ENCODE measurements around the gene RASL11A. TPM values are rescaled to one million over a fixed set of nuclear protein-coding genes. Genes with fewer than 3 reads are reported as not detected.

The RASL11A gene
- total RNA-seq, 1 experiment from 2014 or later, result 2.7 TPM

DNA sequence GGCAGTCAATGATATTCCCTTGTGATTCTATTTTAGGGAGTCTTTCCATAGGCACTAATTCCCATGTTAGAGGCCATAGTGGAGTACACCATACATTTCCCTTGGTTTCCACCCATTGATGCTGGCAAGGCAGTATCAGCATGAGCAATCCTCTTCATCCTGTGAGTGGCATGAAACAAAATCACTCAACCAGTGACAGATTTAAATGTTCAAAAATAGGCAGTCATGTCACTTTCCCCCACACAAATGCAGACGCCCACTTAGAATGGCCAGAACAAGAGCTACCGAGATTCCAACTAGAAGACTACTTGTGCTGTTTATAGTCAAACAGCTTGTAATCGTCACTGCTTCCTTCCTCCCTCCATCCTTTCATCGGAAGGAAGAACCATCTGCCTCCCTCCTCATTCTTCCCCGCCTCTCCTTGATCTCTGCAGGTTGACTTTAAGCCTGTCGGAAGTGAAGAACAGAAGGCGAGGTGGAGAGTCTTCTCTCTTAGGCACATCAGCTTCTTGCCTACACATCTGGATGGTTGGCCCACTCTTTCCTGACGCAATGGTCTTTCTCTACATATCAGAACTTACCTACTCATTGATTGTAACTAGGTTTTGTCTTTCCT lies 22.6 kb downstream of the RASL11A start:
- H3K56ac ChIP-seq (ENCODE audit: insufficient read length, low read depth, low read length), result no peak overlapping the region
- no peak overlapping the region for H2BK15ac ChIP-seq (ENCODE audit: low read depth, low read length)
- H2BK5ac ChIP-seq (ENCODE audit: insufficient read length, low read length), result no peak overlapping the region
- Mint-ChIP-seq H3K4me3 (no peak overlapping the region), H3K36me3 (ENCODE audit: insufficient read depth in 1 of 3, low read depth in 3 of 3) (no peaks in the 10 kb centered on the region), H3K27ac (no peak overlapping the region), H3K4me1 (peaks cover 0 to 3% of the 10 kb centered on the region in 2 experiments; a peak in 1 of 4 replicates), H3K27me3 (ENCODE audit: low read depth) (peaks cover 2% of the 10 kb centered on the region), H3K9me3 (peaks cover 0 to 3% of the 10 kb centered on the region in 2 experiments; a peak in 1 of 5 replicates)
- no peaks in the 10 kb centered on the region for H3K27me3 ChIP-seq (ENCODE audit: insufficient read depth, low read length)
- H2AFZ ChIP-seq (ENCODE audit: low read length), result no peak overlapping the region
- no peak overlapping the region for H3T11ph ChIP-seq (ENCODE audit: low read length)
- WGBS (ENCODE audit: extremely low coverage, insufficient read length, low lambda C conversion rate), result no CpG with 5 or more reads among the region's 8 CpGs
- DNase-seq, result no peak
- H3K23ac ChIP-seq (ENCODE audit: insufficient read length, low read depth, low read length), result no peak overlapping the region
- no peaks in the 10 kb centered on the region for H4K20me1 ChIP-seq (ENCODE audit: control insufficient read depth, insufficient read depth, insufficient read length)
- H2BK120ac ChIP-seq (ENCODE audit: low read depth, low read length, poor library complexity, severe bottlenecking), result no peak overlapping the region
- no peak overlapping the region for H3K18ac ChIP-seq (ENCODE audit: insufficient read length, low read depth, low read length)
- no peaks in the 10 kb centered on the region for H3K79me1 ChIP-seq (ENCODE audit: insufficient read depth, low read depth, low read length, poor library complexity, severe bottlenecking)
- H2BK12ac ChIP-seq (ENCODE audit: insufficient read length, low read depth, low read length), result no peak overlapping the region
- H3K4me1 ChIP-seq (ENCODE audit: insufficient read depth, low read length), result no peaks in the 10 kb centered on the region
- no peaks in the 10 kb centered on the region for H3K23me2 ChIP-seq (ENCODE audit: insufficient read length, low read depth, low read length, poor library complexity, severe bottlenecking)
- no peaks in the 10 kb centered on the region for H3K9me3 ChIP-seq (ENCODE audit: control insufficient read depth, low read depth, low read length)
- H3K9ac ChIP-seq (ENCODE audit: extremely low read depth, insufficient read length, low read length), result no peak overlapping the region
- H4K5ac ChIP-seq (ENCODE audit: insufficient read length, low read depth, low read length), result no peak overlapping the region
- no peak overlapping the region for H2AK5ac ChIP-seq (ENCODE audit: insufficient read length, low read length)
- H4K91ac ChIP-seq (ENCODE audit: insufficient read length, low read depth, low read length), result no peak overlapping the region
- no peaks in the 10 kb centered on the region for H3K79me2 ChIP-seq (ENCODE audit: insufficient read depth, low read length)
- no peak overlapping the region for H2BK20ac ChIP-seq (ENCODE audit: low read depth, low read length, poor library complexity, severe bottlenecking)
- no peak overlapping the region for H3K4me2 ChIP-seq (ENCODE audit: insufficient read depth, insufficient read length, low read length)
- H3K27ac ChIP-seq (ENCODE audit: insufficient read length, low read depth, low read length), result no peak overlapping the region
- no peak overlapping the region for H3K4ac ChIP-seq (ENCODE audit: low read depth, low read length)
- no peak overlapping the region for H4K8ac ChIP-seq (replicated peaks; ENCODE audit: insufficient read length, low read depth, low read length)
- TF ChIP-seq, protein P1, sequence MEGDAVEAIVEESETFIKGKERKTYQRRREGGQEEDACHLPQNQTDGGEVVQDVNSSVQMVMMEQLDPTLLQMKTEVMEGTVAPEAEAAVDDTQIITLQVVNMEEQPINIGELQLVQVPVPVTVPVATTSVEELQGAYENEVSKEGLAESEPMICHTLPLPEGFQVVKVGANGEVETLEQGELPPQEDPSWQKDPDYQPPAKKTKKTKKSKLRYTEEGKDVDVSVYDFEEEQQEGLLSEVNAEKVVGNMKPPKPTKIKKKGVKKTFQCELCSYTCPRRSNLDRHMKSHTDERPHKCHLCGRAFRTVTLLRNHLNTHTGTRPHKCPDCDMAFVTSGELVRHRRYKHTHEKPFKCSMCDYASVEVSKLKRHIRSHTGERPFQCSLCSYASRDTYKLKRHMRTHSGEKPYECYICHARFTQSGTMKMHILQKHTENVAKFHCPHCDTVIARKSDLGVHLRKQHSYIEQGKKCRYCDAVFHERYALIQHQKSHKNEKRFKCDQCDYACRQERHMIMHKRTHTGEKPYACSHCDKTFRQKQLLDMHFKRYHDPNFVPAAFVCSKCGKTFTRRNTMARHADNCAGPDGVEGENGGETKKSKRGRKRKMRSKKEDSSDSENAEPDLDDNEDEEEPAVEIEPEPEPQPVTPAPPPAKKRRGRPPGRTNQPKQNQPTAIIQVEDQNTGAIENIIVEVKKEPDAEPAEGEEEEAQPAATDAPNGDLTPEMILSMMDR (conservative IDR thresholded peaks at IDR 0.05), result no peak
- no peak overlapping the region for H3K14ac ChIP-seq (ENCODE audit: insufficient read depth, low read length)

Measured in H9 (cell line).